Measurements from ENCODE around the gene NNAT. TPM values are rescaled to one million over a fixed set of nuclear protein-coding genes. Genes with fewer than 3 reads are reported as not detected.
"Not testable (repeated sequence)": the region's sequence is repeated elsewhere in the genome, so short reads cannot be mapped to it uniquely, and the experiment has no call there.

The NNAT gene
- total and polyA plus RNA-seq, 5 donors from 2014 or later: not detected

- H3K27me3 Mint-ChIP-seq: no peaks in the 10 kb centered on the region
- H3K27ac Mint-ChIP-seq: no peak overlapping the region
- Histone ChIP-seq H3K27ac (ENCODE audit: insufficient read depth, low read length, poor library complexity, severe bottlenecking) (no peak overlapping the region), H3K36me3 (ENCODE audit: control insufficient read depth, insufficient read depth, low read length) (no peaks in the 10 kb centered on the region), H3K4me3 (ENCODE audit: low read depth, low read length) (no peak overlapping the region), H3K9me3 (ENCODE audit: control insufficient read depth in 2 of 2, low read length in 2 of 2) (no peaks in the 10 kb centered on the region), H3K4me1 (ENCODE audit: control insufficient read depth, insufficient read depth, low read length, poor library complexity, severe bottlenecking) (no peaks in the 10 kb centered on the region), H3K27me3 (ENCODE audit: control insufficient read depth, insufficient read depth, low read length) (peaks cover 6% of the 10 kb centered on the region)
- DNase-seq (no peak), ATAC-seq (ENCODE audit: low read depth in 2 of 2) (no peak)
- peaks cover 0 to 3% (median 0%) of the 10 kb centered on the region in 7 donors for H3K9me3 Mint-ChIP-seq
- peaks cover 0 to 2% (median 0%) of the 10 kb centered on the region in 4 donors for H3K4me1 Mint-ChIP-seq
- H3K4me3 Mint-ChIP-seq: no peak overlapping the region
- no peaks in the 10 kb centered on the region for H3K36me3 Mint-ChIP-seq
Observed at GRCh38 chr20:37547912-37548311, 26.9 kb downstream of the NNAT start.

- not testable (repeated sequence) for H3K36me3 Mint-ChIP-seq; H3K27ac Mint-ChIP-seq; ATAC-seq (ENCODE audit: low read depth in 2 of 2); H3K4me3 ChIP-seq (ENCODE audit: low read depth, low read length); H3K4me3 Mint-ChIP-seq; H3K4me1 Mint-ChIP-seq; H3K27me3 Mint-ChIP-seq; H3K4me1 ChIP-seq (ENCODE audit: control insufficient read depth, insufficient read depth, low read length, poor library complexity, severe bottlenecking); H3K9me3 Mint-ChIP-seq; H3K27me3 ChIP-seq (ENCODE audit: control insufficient read depth, insufficient read depth, low read length); H3K9me3 ChIP-seq (ENCODE audit: control insufficient read depth in 2 of 2, low read length in 2 of 2); H3K27ac ChIP-seq (ENCODE audit: insufficient read depth, low read length, poor library complexity, severe bottlenecking); DNase-seq; H3K36me3 ChIP-seq (ENCODE audit: control insufficient read depth, insufficient read depth, low read length)
Observed at GRCh38 chr20:37550101-37550920, 29.3 kb downstream of the NNAT start.

GRCh38 chr20:37551660-37552059 lies 30.6 kb downstream of the NNAT start:
- H3K9me3 ChIP-seq (ENCODE audit: control insufficient read depth in 2 of 2, low read length in 2 of 2); H3K4me1 ChIP-seq (ENCODE audit: control insufficient read depth, insufficient read depth, low read length, poor library complexity, severe bottlenecking); DNase-seq; H3K4me3 Mint-ChIP-seq; ATAC-seq (ENCODE audit: low read depth in 2 of 2); H3K4me1 Mint-ChIP-seq; H3K4me3 ChIP-seq (ENCODE audit: low read depth, low read length); H3K27ac ChIP-seq (ENCODE audit: insufficient read depth, low read length, poor library complexity, severe bottlenecking); H3K36me3 ChIP-seq (ENCODE audit: control insufficient read depth, insufficient read depth, low read length); H3K27me3 ChIP-seq (ENCODE audit: control insufficient read depth, insufficient read depth, low read length); H3K9me3 Mint-ChIP-seq; H3K36me3 Mint-ChIP-seq; H3K27ac Mint-ChIP-seq; H3K27me3 Mint-ChIP-seq: not testable (repeated sequence)

- no peak overlapping the region for H3K4me3 Mint-ChIP-seq
- no peaks in the 10 kb centered on the region for H3K4me1 Mint-ChIP-seq
- ATAC-seq (ENCODE audit: low read depth in 2 of 2): no peak
- H3K4me3 ChIP-seq (ENCODE audit: low read depth, low read length): no peak overlapping the region
- no peak overlapping the region for H3K27ac Mint-ChIP-seq
- peaks cover 9% of the 10 kb centered on the region for H3K27me3 ChIP-seq (ENCODE audit: control insufficient read depth, insufficient read depth, low read length)
- H3K27me3 Mint-ChIP-seq: peaks cover 4% of the 10 kb centered on the region
- DNase-seq: no peak
- H3K27ac ChIP-seq (ENCODE audit: insufficient read depth, low read length, poor library complexity, severe bottlenecking): no peak overlapping the region
- H3K36me3 Mint-ChIP-seq: peaks cover 3% of the 10 kb centered on the region
- H3K4me1 ChIP-seq (ENCODE audit: control insufficient read depth, insufficient read depth, low read length, poor library complexity, severe bottlenecking): no peaks in the 10 kb centered on the region
- no peaks in the 10 kb centered on the region for H3K36me3 ChIP-seq (ENCODE audit: control insufficient read depth, insufficient read depth, low read length)
- H3K9me3 ChIP-seq (ENCODE audit: control insufficient read depth in 2 of 2, low read length in 2 of 2): no peaks in the 10 kb centered on the region
- H3K9me3 Mint-ChIP-seq: peaks cover 0 to 3% (median 0%) of the 10 kb centered on the region in 7 donors
Observed at GRCh38 chr20:37552415-37552814, 31.4 kb downstream of the NNAT start.

GRCh38 chr20:37554721-37555298 lies 33.8 kb downstream of the NNAT start:
- H3K27ac ChIP-seq (ENCODE audit: insufficient read depth, low read length, poor library complexity, severe bottlenecking); H3K9me3 ChIP-seq (ENCODE audit: control insufficient read depth in 2 of 2, low read length in 2 of 2); H3K4me3 Mint-ChIP-seq; H3K27me3 ChIP-seq (ENCODE audit: control insufficient read depth, insufficient read depth, low read length); H3K27ac Mint-ChIP-seq; ATAC-seq (ENCODE audit: low read depth in 2 of 2); H3K4me1 ChIP-seq (ENCODE audit: control insufficient read depth, insufficient read depth, low read length, poor library complexity, severe bottlenecking); DNase-seq; H3K27me3 Mint-ChIP-seq; H3K36me3 ChIP-seq (ENCODE audit: control insufficient read depth, insufficient read depth, low read length); H3K4me1 Mint-ChIP-seq; H3K9me3 Mint-ChIP-seq; H3K36me3 Mint-ChIP-seq; H3K4me3 ChIP-seq (ENCODE audit: low read depth, low read length): not testable (repeated sequence)

GRCh38 chr20:37556538-37556937 lies 35.5 kb downstream of the NNAT start:
- Mint-ChIP-seq H3K36me3 (peaks cover 3% of the 10 kb centered on the region), H3K27ac (no peak overlapping the region)

GRCh38 chr20:37558306-37558705 lies 37.3 kb downstream of the NNAT start:
- ATAC-seq (ENCODE audit: low read depth in 2 of 2) (no peak), DNase-seq (no peak)
- no peak overlapping the region for H3K4me3 ChIP-seq (ENCODE audit: low read depth, low read length)
- no peak overlapping the region for H3K27ac Mint-ChIP-seq
- H3K27me3 ChIP-seq (ENCODE audit: control insufficient read depth, insufficient read depth, low read length): peaks cover 6% of the 10 kb centered on the region
- H3K4me3 Mint-ChIP-seq: no peak overlapping the region
- H3K9me3 ChIP-seq (ENCODE audit: control insufficient read depth in 2 of 2, low read length in 2 of 2): no peaks in the 10 kb centered on the region
- peaks cover 0 to 1% (median 0%) of the 10 kb centered on the region in 7 donors for H3K9me3 Mint-ChIP-seq
- H3K4me1 ChIP-seq (ENCODE audit: control insufficient read depth, insufficient read depth, low read length, poor library complexity, severe bottlenecking): no peaks in the 10 kb centered on the region
- H3K27me3 Mint-ChIP-seq: peaks cover 8% of the 10 kb centered on the region
- no peak overlapping the region for H3K27ac ChIP-seq (ENCODE audit: insufficient read depth, low read length, poor library complexity, severe bottlenecking)
- no peaks in the 10 kb centered on the region for H3K36me3 ChIP-seq (ENCODE audit: control insufficient read depth, insufficient read depth, low read length)
- H3K4me1 Mint-ChIP-seq: no peaks in the 10 kb centered on the region
- H3K36me3 Mint-ChIP-seq: peaks cover 3% of the 10 kb centered on the region

More at GRCh38 chr20:37556538-37556937, 35.5 kb downstream of the NNAT start:
- no peak overlapping the region for H3K4me3 ChIP-seq (ENCODE audit: low read depth, low read length)
- no peaks in the 10 kb centered on the region for H3K9me3 ChIP-seq (ENCODE audit: control insufficient read depth in 2 of 2, low read length in 2 of 2)
- Mint-ChIP-seq H3K4me1 (no peaks in the 10 kb centered on the region), H3K9me3 (peaks cover 0 to 3% (median 0%) of the 10 kb centered on the region in 7 donors), H3K27me3 (peaks cover 4% of the 10 kb centered on the region), H3K4me3 (no peak overlapping the region)
- ATAC-seq (ENCODE audit: low read depth in 2 of 2) (no peak), DNase-seq (no peak)
- no peaks in the 10 kb centered on the region for H3K36me3 ChIP-seq (ENCODE audit: control insufficient read depth, insufficient read depth, low read length)
- peaks cover 9% of the 10 kb centered on the region for H3K27me3 ChIP-seq (ENCODE audit: control insufficient read depth, insufficient read depth, low read length)
- no peak overlapping the region for H3K27ac ChIP-seq (ENCODE audit: insufficient read depth, low read length, poor library complexity, severe bottlenecking)
- H3K4me1 ChIP-seq (ENCODE audit: control insufficient read depth, insufficient read depth, low read length, poor library complexity, severe bottlenecking): no peaks in the 10 kb centered on the region

- ATAC-seq (ENCODE audit: low read depth in 2 of 2): no peak
- no peak for DNase-seq
- peaks cover 6% of the 10 kb centered on the region for H3K27me3 ChIP-seq (ENCODE audit: control insufficient read depth, insufficient read depth, low read length)
- no peak overlapping the region for H3K27ac Mint-ChIP-seq
- H3K4me3 Mint-ChIP-seq: no peak overlapping the region
- peaks cover 0 to 1% (median 0%) of the 10 kb centered on the region in 7 donors for H3K9me3 Mint-ChIP-seq
- H3K4me1 Mint-ChIP-seq: no peaks in the 10 kb centered on the region
- no peak overlapping the region for H3K4me3 ChIP-seq (ENCODE audit: low read depth, low read length)
- H3K36me3 Mint-ChIP-seq: peaks cover 3% of the 10 kb centered on the region
- H3K36me3 ChIP-seq (ENCODE audit: control insufficient read depth, insufficient read depth, low read length): no peaks in the 10 kb centered on the region
- peaks cover 13% of the 10 kb centered on the region for H3K27me3 Mint-ChIP-seq
- no peaks in the 10 kb centered on the region for H3K9me3 ChIP-seq (ENCODE audit: control insufficient read depth in 2 of 2, low read length in 2 of 2)
- H3K27ac ChIP-seq (ENCODE audit: insufficient read depth, low read length, poor library complexity, severe bottlenecking): no peak overlapping the region
- H3K4me1 ChIP-seq (ENCODE audit: control insufficient read depth, insufficient read depth, low read length, poor library complexity, severe bottlenecking): no peaks in the 10 kb centered on the region
Observed at GRCh38 chr20:37558779-37559178, 37.7 kb downstream of the NNAT start.

Data from CD4-positive, CD25-positive, alpha-beta regulatory T cell (primary cell).